H1 (cell line): ENCODE measurements around the gene SSTR1. TPM values are rescaled to one million over a fixed set of nuclear protein-coding genes. Genes with fewer than 3 reads are reported as not detected.

ENCODE experiments used
- CTCF ChIA-PET: fragments of 300-600 bp; sonication (Branson Sonifier 250); formaldehyde crosslinking; loops from one replicate; lab custom pipeline; 2021; ENCODE audit not compliant: partially characterized antibody; lab: Charles Lee
- POLR2A ChIA-PET: fragments of 300-600 bp; sonication (Branson Sonifier 250); formaldehyde crosslinking; loops from one replicate; lab custom pipeline; 2021; ENCODE audit warnings: inconsistent platforms; ENCODE audit not compliant: partially characterized antibody; lab: Charles Lee
- DNase-seq, 2 experiments: peaks; one replicate each; pipeline versions ENCODE4 v3.0.0 to v3.0.0-alpha.2; 2010 to 2022; ENCODE audit warnings: low spot score in 2 of 2, low read depth in 1 of 2, mixed read lengths in 1 of 2
- FAIRE-seq: peaks from 2 replicates; lab custom pipeline; 2011; peaks lifted over from hg19 to GRCh38; lab: Jason Lieb, UNC
- H2AFZ ChIP-seq: 2 replicates; pipeline ENCODE4 v1.8.1; 2012; ENCODE audit warnings: low read length, inconsistent platforms
- H2AK5ac ChIP-seq: 2 replicates; pipeline ENCODE4 v1.6.1; 2013; ENCODE audit warnings: low read depth, low read length
- H2BK120ac ChIP-seq: replicated peaks from 2 replicates; pipeline ENCODE3; 2013; ENCODE audit warnings: low read depth, low read length, inconsistent platforms
- H2BK12ac ChIP-seq: 2 replicates; pipeline ENCODE4 v1.6.1; 2013; ENCODE audit warnings: low read depth, low read length
- H2BK15ac ChIP-seq: 2 replicates; pipeline ENCODE4 v1.6.1; 2013; ENCODE audit warnings: low read length
- H2BK20ac ChIP-seq: 2 replicates; pipeline ENCODE4 v1.6.1; 2013; ENCODE audit warnings: low read length
- H2BK5ac ChIP-seq: 2 replicates; pipeline ENCODE4 v1.6.1; 2013; ENCODE audit warnings: low read depth, low read length
- H3K14ac ChIP-seq: 2 replicates; pipeline ENCODE4 v1.6.1; 2013; ENCODE audit warnings: inconsistent platforms; ENCODE audit not compliant: insufficient read length
- H3K18ac ChIP-seq: 2 replicates; pipeline ENCODE4 v1.6.1; 2013; ENCODE audit warnings: low read length; ENCODE audit errors: extremely low read depth
- H3K23ac ChIP-seq: 2 replicates; pipeline ENCODE4 v1.6.1; 2013; ENCODE audit warnings: inconsistent platforms; ENCODE audit not compliant: insufficient read length
- H3K23me2 ChIP-seq: 2 replicates; pipeline ENCODE4 v1.6.1; 2013; ENCODE audit warnings: low read depth, low read length
- H3K27ac ChIP-seq: 2 replicates; pipeline ENCODE4 v1.6.1; 2011; ENCODE audit warnings: low read depth, low read length, inconsistent platforms
- H3K27me3 ChIP-seq, 4 experiments: replicated peaks in 1 of 4; 1 replicate in 1 of 4; 2 replicates in 3 of 4; pipeline versions ENCODE4 v1.6.1 to v1.8.1; 2011 to 2013; ENCODE audit warnings: low read length in 3 of 4, mild to moderate bottlenecking in 3 of 4, inconsistent platforms in 2 of 4, mixed read lengths in 2 of 4, moderate library complexity in 1 of 4; ENCODE audit not compliant: control insufficient read depth in 3 of 4, insufficient read depth in 3 of 4; ENCODE audit errors: extremely low read depth in 1 of 4
- H3K36me3 ChIP-seq, 4 experiments: 2 replicates each; pipeline versions ENCODE4 v1.6.1 to v1.8.1; 2011 to 2013; ENCODE audit warnings: mild to moderate bottlenecking in 4 of 4, low read length in 3 of 4, moderate library complexity in 2 of 4, control low read depth in 1 of 4, inconsistent platforms in 1 of 4; ENCODE audit not compliant: insufficient read depth in 4 of 4, control insufficient read depth in 2 of 4
- H3K4ac ChIP-seq: replicated peaks from 2 replicates; pipeline ENCODE3; 2013; ENCODE audit warnings: low read length, low read depth, mixed read lengths, inconsistent platforms; ENCODE audit not compliant: insufficient read length
- H3K4me1 ChIP-seq, 4 experiments: replicated peaks in 1 of 4; 1 replicate in 1 of 4; 2 replicates in 3 of 4; pipeline versions ENCODE4 v1.6.1 to v1.8.1; 2011 to 2013; ENCODE audit warnings: low read length in 3 of 4, inconsistent platforms in 2 of 4, mixed read lengths in 1 of 4; ENCODE audit not compliant: insufficient read depth in 4 of 4, control insufficient read depth in 3 of 4
- H3K4me2 ChIP-seq, 2 experiments: 2 replicates each; pipeline versions ENCODE4 v1.6.1 to v1.8.1; 2011 to 2013; ENCODE audit warnings: low read depth in 2 of 2, low read length in 2 of 2, control low read depth in 1 of 2, inconsistent platforms in 1 of 2, mild to moderate bottlenecking in 1 of 2; ENCODE audit not compliant: insufficient read depth in 1 of 2
- H3K4me3 ChIP-seq, 4 experiments: fragments of 200-600, 300-600 bp in 1 of 4; sonication (generic), shearing (Covaris generic), sonication (Bioruptor Twin) in 1 of 4; 2 replicates each; pipeline versions ENCODE4 v1.5.1 to v1.8.1; 2011 to 2016; ENCODE audit warnings: low read length in 4 of 4, low read depth in 3 of 4, control low read depth in 2 of 4, inconsistent platforms in 2 of 4, mild to moderate bottlenecking in 2 of 4, mixed read lengths in 1 of 4, moderate library complexity in 1 of 4; ENCODE audit not compliant: insufficient read depth in 2 of 4; ENCODE audit errors: extremely low read depth in 1 of 4
- H3K56ac ChIP-seq: replicated peaks from 2 replicates; pipeline ENCODE3; 2013; ENCODE audit warnings: low read depth, mild to moderate bottlenecking, mixed read lengths, low read length, inconsistent platforms; ENCODE audit not compliant: insufficient read length
- H3K79me1 ChIP-seq: 2 replicates; pipeline ENCODE4 v1.6.1; 2013; ENCODE audit warnings: low read depth, low read length, control low read depth
- H3K79me2 ChIP-seq, 2 experiments: 2 replicates each; pipeline versions ENCODE4 v1.6.1 to v1.8.1; 2012 to 2013; ENCODE audit warnings: low read length in 2 of 2, mild to moderate bottlenecking in 2 of 2, inconsistent platforms in 1 of 2; ENCODE audit not compliant: insufficient read depth in 2 of 2, control insufficient read depth in 1 of 2
- H3K9ac ChIP-seq, 4 experiments: replicated peaks in 1 of 4; 1 replicate in 1 of 4; 2 replicates in 3 of 4; pipeline versions ENCODE4 v1.6.1 to v1.8.1; 2011 to 2013; ENCODE audit warnings: low read depth in 3 of 4, low read length in 3 of 4, control low read depth in 2 of 4, mild to moderate bottlenecking in 2 of 4, moderate library complexity in 2 of 4, inconsistent platforms in 1 of 4; ENCODE audit errors: extremely low read depth in 1 of 4
- H3K9me3 ChIP-seq, 2 experiments: 2 replicates each; pipeline versions ENCODE4 v1.6.1 to v1.8.1; 2012 to 2013; ENCODE audit warnings: mild to moderate bottlenecking in 2 of 2, moderate library complexity in 2 of 2, control low read depth in 1 of 2, inconsistent platforms in 1 of 2, low read depth in 1 of 2, low read length in 1 of 2, mixed read lengths in 1 of 2; ENCODE audit not compliant: insufficient read depth in 2 of 2
- H4K20me1 ChIP-seq, 2 experiments: replicated peaks in 1 of 2; 2 replicates each; pipeline versions ENCODE3 to v1.8.1; 2011 to 2013; ENCODE audit warnings: inconsistent platforms in 2 of 2, low read length in 2 of 2, mild to moderate bottlenecking in 1 of 2; ENCODE audit not compliant: insufficient read depth in 2 of 2, control insufficient read depth in 1 of 2
- H4K5ac ChIP-seq: 2 replicates; pipeline ENCODE4 v1.6.1; 2013; ENCODE audit warnings: low read length, low read depth, mixed read lengths, inconsistent platforms; ENCODE audit not compliant: insufficient read length
- H4K8ac ChIP-seq: 2 replicates; pipeline ENCODE4 v1.8.0; 2013; ENCODE audit warnings: mild to moderate bottlenecking, moderate library complexity, low read length, inconsistent platforms; ENCODE audit not compliant: insufficient read depth; ENCODE audit errors: extremely low read depth
- H4K91ac ChIP-seq: replicated peaks from 2 replicates; pipeline ENCODE3; 2013; ENCODE audit warnings: low read length, mixed read lengths, inconsistent platforms; ENCODE audit not compliant: insufficient read length
- CEBPB ChIP-seq: IDR thresholded peaks from 2 replicates; pipeline ENCODE4 v1.6.1; 2012; ENCODE audit warnings: low read depth, low read length
- EZH2 ChIP-seq: fragments of 200-600 bp; sonication (generic); IDR thresholded peaks from 2 replicates; pipeline ENCODE4 v1.7.1; 2012; ENCODE audit warnings: low read depth, mild to moderate bottlenecking, moderate library complexity, low read length, inconsistent platforms; ENCODE audit not compliant: severe bottlenecking
- HDAC2 ChIP-seq, 2 experiments: fragments of 300-600 bp in 1 of 2; sonication (generic) in 1 of 2; IDR thresholded peaks; 2 replicates each; pipeline ENCODE4 v1.6.1; 2011 to 2012; ENCODE audit warnings: low read depth in 2 of 2, low read length in 2 of 2, mild to moderate bottlenecking in 2 of 2, moderate library complexity in 2 of 2, borderline replicate concordance in 1 of 2, inconsistent platforms in 1 of 2
- KDM5A ChIP-seq: fragments of 200-600 bp; IDR thresholded peaks from 2 replicates; pipeline ENCODE4 v1.7.1; 2012; ENCODE audit warnings: mild to moderate bottlenecking, low read length, inconsistent platforms, mixed read lengths
- SIN3A ChIP-seq, 2 experiments: IDR thresholded peaks in 1 of 2; conservative IDR thresholded peaks in 1 of 2; 2 replicates each; pipeline ENCODE4 v1.6.1; 2011 to 2012; ENCODE audit warnings: low read length in 2 of 2, improper control_type of control experiment in 1 of 2, low read depth in 1 of 2, mild to moderate bottlenecking in 1 of 2
- WGBS, 2 experiments: shearing (Covaris generic) in 1 of 2; methylation state at CpG; one replicate each; pipeline versions ENCODE4 v1.1.6 to v1.1.7; 2013 to 2015; ENCODE audit warnings: low lambda C conversion rate in 2 of 2, mixed read lengths in 2 of 2, inconsistent platforms in 1 of 2, low coverage in 1 of 2, missing lambda C conversion rate in 1 of 2; ENCODE audit not compliant: insufficient replicate concordance in 2 of 2, insufficient coverage in 1 of 2, insufficient read length in 1 of 2; ENCODE audit errors: extremely low coverage in 1 of 2, missing lambda C conversion rate in 1 of 2; 5-methylcytosine and 5-hydroxymethylcytosine counted together
- polyA plus RNA-seq, 7 experiments: library from polyadenylated mRNA; depleted of rRNA in 3 of 7; stranded (reverse) in 5 of 7; unstranded in 2 of 7; fragments of >200 nt in 5 of 7; fragments of 200-250 nt in 2 of 7; gene quantifications; 1 replicate in 5 of 7; 2 replicates in 1 of 7; 4 replicates in 1 of 7; pipeline versions ENCODE4 v1.2.1 to v1.2.3, GENCODE V29; 2011 to 2013; ENCODE audit warnings: missing spikeins in 2 of 7, mixed read lengths in 2 of 7
- total RNA-seq: library from RNA; stranded (reverse); fragmentation: NEBNext Ultra II Directional; extraction: Animal tissue kit (Norgen Biotek cat#: 25700); gene quantifications from 2 replicates; pipeline ENCODE4 v1.2.1, GENCODE V29; 2021

Gene SSTR1
- total and polyA plus RNA-seq, 2 of the 8 experiments (the other 6 are each of a cell fraction or from before 2014, with no cell fraction given) = 0.82 to 0.93 TPM

- POLR2A ChIA-PET = interaction anchor here (2.0 to 2.1 kb wide), 2 partner anchors 28 to 30 kb away, joined by 6 read pairs; no protein-coding TSS in a partner anchor
- H4K20me1 ChIP-seq = no peaks in the 10 kb centered on the region
- H2BK15ac ChIP-seq = no peak overlapping the region
- H2AK5ac ChIP-seq = no peak overlapping the region
- H2BK120ac ChIP-seq = no peak overlapping the region
- no peak overlapping the region for H4K5ac ChIP-seq
- no peaks in the 10 kb centered on the region for H3K23me2 ChIP-seq
- H2AFZ ChIP-seq = no peak overlapping the region
- CTCF ChIA-PET = interaction anchor here (0.7 to 1.0 kb wide), 2 partner anchors 9 to 12 kb away, joined by 3 read pairs; no protein-coding TSS in a partner anchor
- FAIRE-seq (peak; percentile 39), DNase-seq (no peak)
- no peaks in the 10 kb centered on the region for H3K79me1 ChIP-seq
- H3K4me3 ChIP-seq = no peak overlapping the region
- H3K4me1 ChIP-seq = no peaks in the 10 kb centered on the region
- no peak overlapping the region for H3K14ac ChIP-seq
- H3K4me2 ChIP-seq = no peak overlapping the region
- no peaks in the 10 kb centered on the region for H3K9me3 ChIP-seq
- H3K56ac ChIP-seq = no peak overlapping the region
- H3K18ac ChIP-seq = no peak overlapping the region
- H3K4ac ChIP-seq = no peak overlapping the region
- no peak overlapping the region for H3K27ac ChIP-seq
- no peak overlapping the region for H4K91ac ChIP-seq
- H2BK5ac ChIP-seq = no peak overlapping the region
- H3K79me2 ChIP-seq = no peaks in the 10 kb centered on the region
- no peak overlapping the region for H3K9ac ChIP-seq
- no peak overlapping the region for H4K8ac ChIP-seq
- no peaks in the 10 kb centered on the region for H3K27me3 ChIP-seq
- no peak overlapping the region for H2BK12ac ChIP-seq
- no peak overlapping the region for H3K23ac ChIP-seq
- WGBS, 2 experiments = 90% methylated on average over 2 of the region's 2 CpGs; no CpG with 5 or more reads in 1 of the 2 experiments
- peaks cover 0 to 7% (median 2%) of the 10 kb centered on the region in 4 experiments; a peak in 2 of 8 replicates for H3K36me3 ChIP-seq
- TF ChIP-seq KDM5A (no peak), EZH2 (no peak), CEBPB (no peak), SIN3A (conservative IDR thresholded peaks at IDR 0.05 in 1 of 2, IDR thresholded peaks at IDR 0.05 in 1 of 2; ENCODE audit: low read depth in 1 of 2, low read length in 2 of 2) (no peak), HDAC2 (IDR thresholded peaks at IDR 0.05; ENCODE audit: borderline replicate concordance in 1 of 2, low read depth in 2 of 2, low read length in 2 of 2) (no peak)
- H2BK20ac ChIP-seq = no peak overlapping the region
Observed at GRCh38 chr14:38171197-38171596, 36.5 kb upstream of the SSTR1 start.
